NK-92 (cell line): ENCODE results near the gene OLA1.
"Not testable (repeated sequence)": the region's sequence is repeated elsewhere in the genome, so short reads cannot be mapped to it uniquely, and the experiment has no call there.

Experiments
- DNase-seq: peaks from one replicate; lab custom pipeline; 2025; ENCODE audit not compliant: unreplicated experiment; lab: John Stamatoyannopoulos, UW

The OLA1 gene

DNA sequence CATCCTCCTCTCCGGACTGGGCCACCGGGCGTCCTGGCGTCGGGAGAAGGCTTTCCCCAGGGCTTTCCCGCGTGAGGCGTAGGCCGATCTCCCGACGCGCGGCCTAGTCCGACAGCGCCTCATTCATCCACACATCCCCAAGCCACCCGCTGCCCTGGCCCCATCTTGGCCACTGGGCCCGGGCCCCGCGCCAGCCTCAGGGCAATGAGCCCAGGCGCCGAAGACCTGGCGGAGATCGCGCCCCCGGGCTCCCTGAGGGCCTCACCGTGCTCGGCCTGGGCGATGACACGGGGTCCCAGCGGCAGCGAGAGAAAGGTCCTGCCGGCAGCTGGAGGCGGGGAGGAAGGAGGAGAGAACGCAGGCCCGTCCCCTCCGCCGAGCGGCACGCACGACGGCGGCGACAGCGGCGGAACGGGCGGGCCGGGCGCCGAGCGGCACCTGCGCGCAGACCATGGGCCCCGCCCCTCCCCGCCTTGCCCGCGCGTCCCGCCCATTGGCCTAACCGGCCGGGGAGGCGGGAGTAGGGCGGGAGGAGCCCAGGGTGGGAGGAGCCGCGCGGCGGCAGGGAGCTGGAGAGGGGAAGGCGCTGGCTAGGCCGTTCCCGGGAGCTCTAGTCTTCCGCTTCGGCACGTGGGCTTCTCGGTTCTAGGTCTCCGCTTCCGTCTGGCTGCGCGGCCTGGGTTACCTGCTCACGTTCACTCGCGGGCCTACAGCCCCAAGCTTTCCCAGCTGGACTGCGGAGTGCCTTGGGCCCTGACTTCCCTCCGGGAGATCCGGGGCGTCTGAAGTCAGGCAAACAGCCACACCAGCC, at the start of gene OLA1:
TSS of gene OLA1 (minus strand) at position 346 of the 811 bp plus-strand sequence. CDS start 1,717 bp downstream, outside the sequence.
- DNase-seq: peak; percentile 61

DNA sequence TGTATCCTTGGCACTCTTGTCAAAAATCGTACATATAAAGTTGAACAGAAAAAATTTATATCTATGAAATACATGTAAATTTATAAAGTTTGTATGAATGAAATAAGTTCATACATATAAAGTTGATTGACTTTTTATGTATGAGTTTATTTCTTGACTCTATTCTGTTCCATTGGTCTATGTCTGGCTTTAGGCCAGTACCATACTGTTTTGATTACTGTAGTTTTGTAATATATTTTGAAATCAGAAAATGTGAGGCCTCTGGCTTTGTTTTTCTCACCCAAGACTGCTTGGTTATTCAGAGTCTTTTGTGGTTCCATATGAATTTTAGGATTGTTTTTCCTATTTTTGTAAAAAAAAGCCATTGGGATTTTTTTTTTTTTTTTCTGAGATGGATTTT, 44.6 kb upstream of the OLA1 start:
- no peak for DNase-seq

GRCh38 chr2:174286172-174286571, 37.8 kb upstream of the OLA1 start:
- no peak for DNase-seq

- no peak for DNase-seq
These were observed 34.1 kb upstream of the OLA1 start for GRCh38 chr2:174282441-174282840.

DNA sequence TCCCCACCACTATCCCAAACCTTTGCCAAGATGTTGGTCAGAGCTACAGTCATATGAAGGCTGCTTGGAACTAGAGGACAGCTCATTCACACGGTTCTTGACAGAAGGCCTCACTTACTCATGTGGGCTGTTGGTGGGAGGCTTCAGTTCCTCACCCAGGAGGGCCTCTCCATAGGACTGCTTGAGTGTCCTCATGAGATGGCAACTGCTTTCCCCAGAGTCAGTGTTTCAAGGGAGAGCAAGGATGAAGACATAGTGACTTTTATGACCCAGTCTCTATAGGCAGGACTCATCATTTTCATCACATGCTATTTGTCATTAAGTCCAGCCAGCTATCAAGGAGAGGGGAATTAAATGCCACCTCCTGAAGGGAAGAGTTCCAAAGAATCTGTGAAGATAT, 33.4 kb upstream of the OLA1 start:
- no peak for DNase-seq

- no peak for DNase-seq
These were observed 32.3 kb upstream of the OLA1 start for GRCh38 chr2:174280596-174280995.

- DNase-seq: not testable (repeated sequence)
These were observed 21.9 kb upstream of the OLA1 start for GRCh38 chr2:174270263-174270662.

GRCh38 chr2:174266288-174266687, 18.0 kb upstream of the OLA1 start:
- DNase-seq: no peak

DNA sequence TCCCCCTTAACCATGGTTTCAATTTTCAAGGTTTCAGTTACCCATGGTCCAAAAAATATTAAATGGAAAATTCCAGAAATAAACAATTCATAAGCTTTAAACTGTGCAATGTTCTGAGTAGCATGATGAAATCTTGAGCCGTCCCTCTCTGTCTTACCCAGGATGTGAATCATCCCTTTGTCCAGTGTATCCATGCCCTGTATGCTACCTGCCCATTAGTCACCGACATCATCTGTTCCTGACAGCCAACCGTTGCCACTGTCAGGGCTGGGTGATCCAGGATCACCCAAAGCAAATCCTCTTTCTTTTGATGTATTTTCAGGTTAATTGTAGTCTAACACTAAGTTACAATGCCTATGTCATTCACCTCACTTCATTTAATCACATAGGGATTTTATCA, 15.7 kb upstream of the OLA1 start:
- DNase-seq: no peak

DNA sequence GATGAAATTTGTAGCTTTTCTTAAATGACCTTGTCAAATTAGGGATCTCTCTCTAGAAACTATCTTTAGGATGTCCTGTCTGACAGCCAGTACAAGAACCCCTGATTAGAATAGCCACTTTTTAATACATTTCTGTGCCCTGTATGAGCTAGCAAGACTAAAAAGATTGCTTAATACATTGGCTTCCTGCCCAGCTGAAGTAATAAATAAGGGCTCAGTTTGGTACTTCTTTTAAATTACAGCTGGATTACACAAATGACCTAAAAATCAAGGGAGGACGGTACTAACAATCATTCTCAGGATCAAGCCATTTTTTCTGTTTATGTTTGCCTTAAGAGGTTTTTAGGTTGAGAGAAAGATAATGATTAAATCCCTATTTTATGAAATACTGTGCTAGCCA, 11.6 kb upstream of the OLA1 start:
- DNase-seq: no peak

DNA sequence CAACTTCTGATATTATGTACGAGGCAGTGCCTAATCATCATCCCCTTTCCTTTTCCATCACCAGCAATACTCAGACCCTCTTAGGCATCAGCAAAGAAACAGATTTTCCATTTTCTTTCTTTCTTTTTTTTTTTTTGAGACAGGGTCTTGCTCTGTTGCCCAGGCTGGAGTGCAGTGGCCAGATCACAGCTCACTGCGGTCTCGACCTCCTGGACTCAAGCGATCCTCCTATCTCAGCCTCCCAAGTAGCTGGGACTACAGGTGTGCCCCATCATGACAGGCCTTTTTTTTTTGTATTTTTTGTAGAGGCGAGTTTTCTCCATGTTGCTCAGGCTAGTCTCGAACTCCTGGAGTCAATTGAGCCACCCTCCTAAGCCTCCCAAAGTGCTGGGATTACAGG, 5.9 kb upstream of the OLA1 start:
- no peak for DNase-seq

DNA sequence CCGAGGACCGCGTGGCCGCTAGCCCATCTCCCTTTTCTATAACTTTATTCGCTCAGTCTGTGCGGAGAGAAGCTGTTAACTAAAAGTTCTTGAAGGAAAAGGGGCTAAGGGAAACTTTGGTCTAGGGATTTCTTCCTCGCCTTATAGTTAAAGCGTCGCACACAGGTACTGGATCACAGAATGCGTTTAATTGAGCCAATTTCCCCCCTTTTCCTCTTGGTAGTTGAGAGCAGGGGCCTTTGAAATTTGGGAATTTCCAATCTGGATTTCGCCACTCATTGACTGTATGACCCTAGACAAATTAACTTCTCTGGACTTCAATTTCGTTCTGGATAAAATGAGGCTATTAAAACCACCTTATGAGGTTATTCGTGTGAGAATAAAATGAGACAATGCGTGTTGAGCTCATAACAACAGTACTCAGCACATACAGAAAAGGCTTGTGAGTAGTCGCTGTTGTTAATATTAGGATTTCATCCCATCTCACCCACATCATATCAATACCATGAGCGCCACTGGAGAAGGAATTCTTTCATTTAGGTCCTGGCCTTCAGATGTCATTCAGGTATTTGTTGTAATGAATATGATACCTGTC, 763 bp upstream of the OLA1 start:
- no peak for DNase-seq

GRCh38 chr2:174247474-174248186, 702 bp downstream of the OLA1 start:
- no peak for DNase-seq

DNA sequence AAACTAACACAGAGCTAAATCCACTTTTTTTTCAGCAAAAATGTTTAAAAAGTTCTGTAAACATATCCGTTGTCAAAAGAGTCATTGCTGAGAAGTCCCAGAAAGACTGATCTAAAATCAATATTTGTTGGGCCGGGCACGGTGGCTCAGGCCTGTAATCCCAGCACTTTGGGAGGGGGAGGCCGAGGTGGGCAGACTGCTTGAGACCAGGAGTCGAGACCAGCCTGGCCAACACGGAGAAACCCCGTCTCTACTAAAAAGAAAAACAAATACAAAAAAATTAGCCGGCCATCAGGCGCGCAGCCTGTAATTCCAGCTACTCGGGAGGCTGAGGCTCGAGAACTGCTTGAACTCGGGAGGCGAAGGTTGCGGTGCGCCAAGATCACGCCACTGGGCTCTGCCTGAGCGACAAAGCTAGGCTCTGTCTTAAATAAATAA, 1.4 kb downstream of the OLA1 start:
- no peak for DNase-seq

DNA sequence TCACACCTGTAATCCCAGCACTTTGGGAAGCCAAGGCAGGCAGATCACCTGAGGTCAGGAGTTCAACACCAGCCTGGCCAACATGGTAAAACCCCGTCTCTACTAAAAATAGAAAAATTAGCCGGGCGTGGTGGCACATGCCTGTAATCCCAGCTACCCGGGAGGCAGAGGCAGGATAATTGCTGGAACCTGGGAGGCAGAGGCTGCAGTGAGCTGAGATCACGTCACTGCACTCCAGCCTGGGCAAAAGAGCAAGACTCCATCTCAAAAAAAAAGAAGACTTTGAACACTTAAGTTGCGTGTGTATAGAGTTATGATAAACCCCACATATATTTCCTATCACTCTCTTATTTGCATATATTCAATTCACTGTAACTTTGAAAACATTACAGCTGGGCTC, 2.7 kb downstream of the OLA1 start:
- DNase-seq: not testable (repeated sequence)

- no peak for DNase-seq
These were observed 3.3 kb downstream of the OLA1 start for GRCh38 chr2:174245065-174245464.

DNA sequence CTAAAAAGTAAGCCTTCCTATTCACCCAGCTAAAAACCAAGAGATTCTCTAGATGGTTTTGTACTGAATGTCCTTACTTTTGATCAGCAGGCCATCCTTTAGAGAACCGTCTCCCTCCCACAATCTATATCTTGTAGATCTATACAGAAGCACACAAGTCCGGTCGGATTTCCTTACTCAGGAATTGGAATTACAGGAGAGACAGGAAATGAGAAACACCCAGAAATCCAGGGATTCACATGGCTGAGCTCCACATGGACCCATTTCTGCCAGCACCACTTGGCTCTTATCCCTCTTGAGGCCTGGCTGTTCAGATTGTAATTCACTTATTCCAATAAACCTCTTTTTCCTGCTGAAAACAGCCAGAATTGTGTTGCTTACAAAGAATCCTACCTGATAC, 4.5 kb downstream of the OLA1 start:
- DNase-seq: no peak

DNA sequence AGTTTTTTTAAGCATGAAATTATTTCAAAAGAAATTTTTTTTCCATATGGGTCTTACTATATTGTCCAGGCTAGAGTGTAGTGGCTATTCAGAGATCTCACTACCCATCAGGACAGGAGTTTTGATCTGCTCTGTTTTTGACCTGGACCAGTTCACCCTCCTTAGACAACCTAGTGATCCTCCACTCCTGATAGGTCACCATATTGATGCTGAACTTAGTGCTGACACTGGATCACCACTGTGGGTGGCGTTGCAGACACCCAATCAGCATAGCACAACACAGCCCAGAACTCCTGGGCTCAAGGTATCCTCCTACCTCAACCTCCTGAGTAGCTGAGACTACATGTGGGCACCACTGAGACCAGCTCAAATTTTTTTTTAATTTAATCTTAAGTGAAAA, 8.2 kb downstream of the OLA1 start:
- no peak for DNase-seq

- DNase-seq: no peak
These were observed 11.9 kb downstream of the OLA1 start for GRCh38 chr2:174236429-174236828.

GRCh38 chr2:174235680-174236079, 12.7 kb downstream of the OLA1 start:
- DNase-seq: no peak

- DNase-seq: no peak
These were observed 14.5 kb downstream of the OLA1 start for GRCh38 chr2:174233771-174234275.

DNA sequence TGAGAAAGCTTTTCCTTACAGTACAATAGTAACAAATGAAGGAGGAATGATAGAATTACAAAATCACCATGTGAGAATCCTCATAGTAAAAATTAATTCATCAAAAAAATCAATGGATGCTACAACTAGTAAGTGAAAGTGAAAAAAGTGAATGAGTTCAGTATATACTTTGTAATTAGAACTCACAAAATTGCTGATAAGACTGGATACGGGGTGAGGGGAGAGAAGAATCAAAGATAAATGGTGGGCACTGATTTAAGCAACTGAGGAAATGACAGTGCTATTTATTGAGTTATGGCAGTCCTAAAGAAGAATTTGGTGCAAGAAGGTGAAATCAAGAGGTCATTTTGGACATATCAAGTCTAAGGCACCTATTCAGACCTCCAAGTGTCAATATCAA, 20.6 kb downstream of the OLA1 start:
- no peak for DNase-seq
